ENCODE results near the gene GNB1L.

GRCh38 chr22:19763458-19764298 is 91.0 kb downstream of the GNB1L start:
- TF ChIP-seq EZH2 (IDR thresholded peaks at IDR 0.05; ENCODE audit: insufficient read depth, poor library complexity, severe bottlenecking) (no peak), EZH2phosphoT487 (IDR thresholded peaks at IDR 0.05; ENCODE audit: insufficient read depth, low read depth) (no peak)

All from GM23248 (cell line).